ENCODE measurements around the gene HAUS3.

The HAUS3 gene

GRCh38 chr4:2272828-2273120 is 30.9 kb upstream of the HAUS3 start:
- TF ChIP-seq CTCF (IDR thresholded peaks at IDR 0.05; ENCODE audit: low read length) (no peak), EZH2phosphoT487 (IDR thresholded peaks at IDR 0.05; ENCODE audit: low read length) (no peak)
- H3F3A ChIP-seq (ENCODE audit: insufficient read depth, low read length): no peaks in the 10 kb centered on the region
- H3K4me1 ChIP-seq (ENCODE audit: low read length): no peaks in the 10 kb centered on the region
- no peak overlapping the region for H2AFZ ChIP-seq (ENCODE audit: low read length)
- no peaks in the 10 kb centered on the region for H4K20me1 ChIP-seq (ENCODE audit: insufficient read depth, low read length)
- no peak overlapping the region for H3K4me2 ChIP-seq (ENCODE audit: low read depth, low read length)
- H3K9me3 ChIP-seq (replicated peaks; ENCODE audit: insufficient read depth, low read length): no peaks in the 10 kb centered on the region
- no peak overlapping the region for H3K9ac ChIP-seq (ENCODE audit: low read length)
- H3K4me3 ChIP-seq (ENCODE audit: low read length): no peak overlapping the region
- no peaks in the 10 kb centered on the region for H3K9me2 ChIP-seq (replicated peaks; ENCODE audit: insufficient read depth, low read length)
- H3K27ac ChIP-seq (ENCODE audit: low read length): no peak overlapping the region
- no peaks in the 10 kb centered on the region for H3K36me3 ChIP-seq (replicated peaks; ENCODE audit: insufficient read depth, low read length)
- no peak for DNase-seq
- H3K27me3 ChIP-seq (replicated peaks; ENCODE audit: insufficient read depth, low read length): no peaks in the 10 kb centered on the region
- H3K79me2 ChIP-seq (ENCODE audit: low read length): no peaks in the 10 kb centered on the region

GRCh38 chr4:2272026-2272827 is 30.3 kb upstream of the HAUS3 start:
- Histone ChIP-seq H3K27ac (ENCODE audit: low read length) (no peak overlapping the region), H3K27me3 (replicated peaks; ENCODE audit: insufficient read depth, low read length) (no peaks in the 10 kb centered on the region)
- TF ChIP-seq EZH2 (optimal IDR thresholded peaks at IDR 0.05; ENCODE audit: low read depth, low read length): no peak
- TF ChIP-seq CTCF (IDR thresholded peaks at IDR 0.05; ENCODE audit: low read length): no peak

GRCh38 chr4:2271279-2272025 is 29.5 kb upstream of the HAUS3 start:
- Histone ChIP-seq H3K4me3 (ENCODE audit: low read length) (no peak overlapping the region), H3K9me2 (replicated peaks; ENCODE audit: insufficient read depth, low read length) (no peaks in the 10 kb centered on the region), H3K4me1 (ENCODE audit: low read length) (no peaks in the 10 kb centered on the region)

More at GRCh38 chr4:2272026-2272827, 30.3 kb upstream of the HAUS3 start:
- Histone ChIP-seq H2AFZ (ENCODE audit: low read length) (no peak overlapping the region), H3K79me2 (ENCODE audit: low read length) (no peaks in the 10 kb centered on the region), H3K4me3 (ENCODE audit: low read length) (no peak overlapping the region), H3K9me3 (replicated peaks; ENCODE audit: insufficient read depth, low read length) (no peaks in the 10 kb centered on the region), H4K20me1 (ENCODE audit: insufficient read depth, low read length) (no peaks in the 10 kb centered on the region), H3K36me3 (replicated peaks; ENCODE audit: insufficient read depth, low read length) (no peaks in the 10 kb centered on the region), H3K9me2 (replicated peaks; ENCODE audit: insufficient read depth, low read length) (no peaks in the 10 kb centered on the region), H3K9ac (ENCODE audit: low read length) (no peak overlapping the region), H3K4me2 (ENCODE audit: low read depth, low read length) (no peak overlapping the region), H3F3A (ENCODE audit: insufficient read depth, low read length) (no peaks in the 10 kb centered on the region), H3K4me1 (ENCODE audit: low read length) (no peaks in the 10 kb centered on the region)
- no peak for DNase-seq

More at GRCh38 chr4:2271279-2272025, 29.5 kb upstream of the HAUS3 start:
- DNase-seq: no peak
- no peak for TF ChIP-seq EZH2 (optimal IDR thresholded peaks at IDR 0.05; ENCODE audit: low read depth, low read length)
- no peak for TF ChIP-seq CTCF (IDR thresholded peaks at IDR 0.05; ENCODE audit: low read length)
- no peak for TF ChIP-seq EZH2phosphoT487 (IDR thresholded peaks at IDR 0.05; ENCODE audit: low read length)
- Histone ChIP-seq H4K20me1 (ENCODE audit: insufficient read depth, low read length) (no peaks in the 10 kb centered on the region), H3K4me2 (ENCODE audit: low read depth, low read length) (no peak overlapping the region), H3K36me3 (replicated peaks; ENCODE audit: insufficient read depth, low read length) (no peaks in the 10 kb centered on the region), H3K27me3 (replicated peaks; ENCODE audit: insufficient read depth, low read length) (no peaks in the 10 kb centered on the region), H3K79me2 (ENCODE audit: low read length) (no peaks in the 10 kb centered on the region), H3F3A (ENCODE audit: insufficient read depth, low read length) (no peaks in the 10 kb centered on the region), H3K27ac (ENCODE audit: low read length) (no peak overlapping the region), H3K9ac (ENCODE audit: low read length) (no peak overlapping the region), H3K9me3 (replicated peaks; ENCODE audit: insufficient read depth, low read length) (no peaks in the 10 kb centered on the region), H2AFZ (ENCODE audit: low read length) (no peak overlapping the region)
